Activated CD4-positive, CD25-positive, alpha-beta regulatory T cell (primary cell): ENCODE results near the gene PRPF18.

Experiments
- DNase-seq, 4 experiments: peaks; one replicate each; lab custom pipeline; 2025; lab: John Stamatoyannopoulos, UW

PRPF18 gene

DNA sequence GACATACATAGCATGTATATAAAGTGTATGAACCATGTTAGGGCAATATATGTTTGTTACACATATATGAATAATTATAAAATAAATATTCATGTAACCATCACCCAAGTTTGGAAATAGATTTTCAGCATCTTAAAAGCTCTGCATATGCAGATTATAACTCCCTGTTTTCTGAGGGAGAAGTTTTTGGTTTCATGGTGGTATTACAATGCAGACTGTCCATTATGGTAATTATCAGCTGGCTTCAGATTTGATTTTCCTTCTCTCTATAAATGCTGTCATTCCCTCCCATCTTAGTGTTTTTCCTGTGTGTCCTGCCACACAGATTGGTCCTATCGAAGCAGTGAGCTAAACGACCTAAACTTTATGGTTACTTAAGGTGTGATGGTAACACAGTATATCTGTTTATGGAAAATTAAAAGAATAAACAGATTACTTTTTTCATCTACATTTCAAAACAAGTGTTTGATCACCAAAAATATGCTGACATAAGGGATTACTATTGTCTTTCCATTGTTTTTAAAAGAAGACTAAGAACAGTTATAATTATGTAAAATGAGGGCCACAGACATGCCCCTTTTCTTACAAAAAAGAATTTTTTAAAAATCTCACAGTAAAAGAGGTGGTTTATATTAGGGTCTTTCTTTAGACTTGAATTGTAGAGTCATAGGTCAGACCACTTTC lies 17.7 kb downstream of the PRPF18 start:
- no peak for DNase-seq

DNA sequence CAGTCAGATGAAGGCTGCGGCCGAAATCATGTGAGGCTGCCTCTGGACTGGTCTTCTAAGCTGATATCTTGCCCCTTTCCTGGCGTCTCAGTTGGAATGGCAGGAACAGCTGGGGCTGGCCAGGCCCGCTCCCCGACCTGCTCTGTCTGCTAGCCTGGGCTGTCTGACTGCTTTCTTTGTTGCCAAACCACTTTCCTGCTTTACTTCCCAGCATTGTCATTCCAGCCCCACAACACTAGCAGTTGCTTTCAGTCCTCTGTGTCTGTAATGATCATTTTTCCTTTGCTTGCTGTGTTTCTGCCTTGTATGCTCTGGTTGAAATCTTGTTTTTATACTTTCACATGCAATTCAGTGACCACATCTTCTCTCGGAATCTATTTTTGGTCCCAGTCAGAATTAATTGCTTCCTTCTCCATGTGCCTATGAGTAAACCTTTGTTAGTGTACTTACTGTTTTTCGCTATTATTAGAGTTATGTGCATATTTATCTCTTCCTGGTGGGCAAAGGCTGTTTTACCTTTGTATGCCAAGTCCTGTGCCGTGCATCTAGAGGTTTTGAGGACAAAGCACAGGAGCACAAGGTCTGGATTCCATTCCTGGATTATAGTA lies 21.6 kb downstream of the PRPF18 start:
- DNase-seq, result no peak

DNA sequence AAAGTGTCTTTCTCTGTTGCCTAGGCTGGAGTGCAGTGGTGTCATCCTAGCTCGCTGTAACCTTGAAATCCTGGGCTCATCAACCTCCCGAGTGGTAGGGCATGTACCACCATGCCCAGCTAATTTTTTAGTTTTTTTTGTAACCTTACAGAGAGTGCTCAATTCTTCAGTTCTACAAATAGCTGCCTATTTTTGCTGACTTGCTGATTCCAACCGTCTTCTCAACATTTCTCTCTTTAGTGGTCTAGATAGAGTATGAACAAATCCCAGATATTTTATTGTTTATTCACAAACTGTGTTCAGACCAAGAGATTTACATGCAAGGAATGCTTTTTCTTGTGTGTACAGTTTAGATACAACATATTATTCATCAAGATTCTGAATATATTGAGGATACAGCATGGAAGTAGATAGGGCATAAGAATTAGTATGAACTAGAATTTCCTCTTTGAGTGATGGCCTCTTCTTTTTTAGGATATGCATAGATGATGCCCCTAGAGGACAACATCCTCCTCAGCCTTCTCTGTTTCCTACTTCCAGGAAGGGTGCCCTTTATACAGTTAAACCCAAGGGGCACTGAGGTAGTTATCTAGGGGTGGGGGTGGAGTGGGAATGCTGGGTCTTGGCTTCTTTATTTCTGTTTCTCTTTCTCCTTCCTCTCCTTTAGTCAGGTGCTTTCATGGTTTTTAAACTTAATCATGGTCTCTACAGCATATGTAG lies 26.0 kb downstream of the PRPF18 start:
- DNase-seq, result no peak

DNA sequence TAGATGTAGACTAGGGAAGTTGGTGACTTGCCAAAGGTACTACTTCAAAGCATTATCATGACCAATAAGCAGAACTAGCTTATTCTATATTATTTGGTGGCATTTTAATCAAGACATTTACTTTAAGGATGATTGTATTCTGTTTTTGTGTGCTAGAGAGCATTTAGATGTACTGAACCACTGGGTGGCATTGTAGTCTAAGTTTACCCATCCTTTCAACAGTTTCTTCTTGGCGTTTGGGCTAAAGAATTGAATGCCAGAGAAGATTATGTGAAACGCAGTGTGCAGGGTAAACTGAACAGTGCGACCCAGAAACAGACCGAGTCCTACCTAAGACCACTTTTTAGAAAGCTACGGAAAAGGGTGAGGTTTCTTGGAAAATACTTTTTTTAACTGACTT lies 26.8 kb downstream of the PRPF18 start:
- DNase-seq, result no peak

DNA sequence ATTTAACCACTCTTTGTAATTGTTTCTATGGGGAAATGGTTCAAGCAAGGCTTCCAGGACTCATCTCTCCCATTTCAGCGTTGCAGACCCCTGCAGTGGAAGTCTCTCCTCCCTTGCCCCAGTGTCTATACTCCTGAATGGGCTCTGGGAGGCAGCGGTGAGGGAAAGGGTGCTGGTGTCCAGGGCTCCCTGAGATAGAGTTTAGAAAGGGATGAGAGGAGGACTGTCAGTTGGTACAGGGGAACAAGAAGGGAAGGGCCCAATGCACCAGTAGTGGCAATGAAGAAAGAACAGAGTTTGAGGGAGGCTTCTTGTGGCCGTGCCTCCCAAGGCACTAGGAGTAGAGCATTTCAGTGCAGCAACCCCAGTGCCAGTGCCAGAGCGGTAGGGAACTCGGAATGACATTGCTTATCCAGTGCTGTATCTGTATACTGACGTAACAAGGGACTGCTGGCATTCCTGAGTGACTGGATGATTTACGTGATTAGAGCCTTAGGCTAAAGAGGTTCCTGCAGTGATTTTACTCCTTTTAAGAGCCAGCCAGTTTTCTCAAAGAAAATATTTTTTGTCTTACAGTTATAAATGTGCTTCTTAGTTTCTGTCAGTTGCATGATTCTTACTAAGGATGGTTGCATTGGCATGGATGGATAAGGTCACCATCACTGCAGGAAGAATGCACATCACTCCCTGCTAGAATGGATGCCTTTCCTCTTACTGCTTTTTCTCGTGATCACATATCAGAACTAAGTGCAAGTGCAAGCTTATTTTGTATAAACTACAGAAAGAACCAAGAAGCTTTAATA lies 28.0 kb downstream of the PRPF18 start:
- no peak for DNase-seq

DNA sequence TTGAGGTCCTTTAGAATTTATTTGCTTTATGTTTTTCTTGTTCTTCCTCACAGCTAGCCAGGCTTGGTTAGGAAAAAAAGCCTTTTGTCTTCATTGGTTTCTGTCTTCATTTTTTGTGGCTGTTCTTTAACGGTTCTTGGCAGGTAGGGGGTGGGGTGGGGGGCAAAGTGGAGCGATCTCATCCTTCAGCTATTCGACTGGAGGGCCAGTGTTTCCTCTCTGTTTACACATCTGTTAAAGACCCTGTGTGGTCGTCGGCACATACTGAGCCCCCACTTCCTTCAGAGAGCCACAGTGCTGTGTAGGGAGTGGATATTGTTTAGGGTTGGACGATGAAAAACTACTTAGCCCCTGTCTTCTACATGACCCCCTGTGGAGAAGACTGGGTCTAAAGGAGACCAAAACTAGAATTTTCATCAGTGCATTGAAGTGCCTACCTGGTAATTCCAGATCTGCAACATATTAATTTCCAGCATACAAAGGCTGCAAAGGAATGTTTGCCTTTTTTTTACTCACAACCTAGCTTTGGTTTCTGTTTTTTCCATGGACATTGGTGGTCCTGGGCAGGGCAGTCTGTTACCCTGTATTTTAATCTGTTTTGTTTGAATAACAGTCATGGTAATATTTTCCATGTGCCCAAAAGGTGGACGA lies 29.0 kb downstream of the PRPF18 start:
- no peak for DNase-seq

DNA sequence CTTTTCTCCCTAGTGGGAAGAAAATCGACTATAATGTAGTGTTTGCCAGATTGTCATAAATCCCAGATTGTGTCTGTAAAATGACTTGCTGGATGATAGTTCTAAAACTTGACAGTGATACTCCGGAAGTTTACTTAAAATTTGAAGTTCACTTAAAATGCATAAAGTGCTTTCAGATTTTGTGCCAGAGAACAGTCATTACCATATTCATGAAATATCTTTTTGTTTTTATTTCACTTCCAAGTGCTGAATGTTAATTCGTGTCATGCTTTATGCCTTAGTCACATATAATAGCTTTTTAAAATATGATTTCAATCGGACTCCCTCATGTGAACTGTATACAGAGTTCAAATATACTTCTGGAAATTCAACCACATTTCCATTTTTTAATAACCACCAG lies 30.4 kb downstream of the PRPF18 start:
- no peak for DNase-seq

DNA sequence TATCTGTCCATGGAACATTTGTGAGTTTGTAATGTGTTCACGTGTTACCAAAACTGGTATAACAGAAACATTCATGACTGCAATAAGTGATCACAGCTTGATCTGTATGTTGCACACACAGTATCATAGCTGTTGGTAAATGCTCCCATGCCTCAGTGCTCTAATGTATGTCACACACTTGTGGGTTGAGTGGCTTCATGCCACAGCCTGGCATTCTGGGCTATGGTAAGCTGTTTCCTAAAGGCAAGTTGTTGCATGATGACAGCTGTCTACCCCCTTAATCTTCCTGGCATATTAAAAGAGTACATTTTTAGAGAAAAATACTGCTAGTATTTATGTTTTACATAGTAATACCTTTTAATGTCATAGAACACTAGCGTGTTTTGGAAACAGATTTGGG lies 35.2 kb downstream of the PRPF18 start:
- DNase-seq, result no peak

DNA sequence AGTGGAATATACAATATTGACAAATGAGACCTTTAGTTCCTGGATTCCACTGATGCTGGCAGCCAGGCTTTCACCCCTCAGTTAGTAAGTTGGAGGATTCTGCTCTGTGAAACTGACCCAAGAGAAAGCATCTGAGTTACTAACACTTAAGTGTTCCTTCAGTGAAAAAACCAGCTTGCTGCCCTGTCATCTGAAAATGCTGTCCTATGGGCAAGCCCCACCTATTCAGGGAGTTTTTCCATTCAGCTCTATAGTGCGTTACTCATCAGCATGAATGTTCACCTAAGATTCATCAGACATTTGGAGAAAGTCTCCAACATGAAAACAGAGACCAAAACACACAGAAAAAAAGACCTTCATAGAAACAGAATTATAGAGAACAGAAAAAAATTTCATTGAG lies 37.9 kb downstream of the PRPF18 start:
- DNase-seq, result no peak

DNA sequence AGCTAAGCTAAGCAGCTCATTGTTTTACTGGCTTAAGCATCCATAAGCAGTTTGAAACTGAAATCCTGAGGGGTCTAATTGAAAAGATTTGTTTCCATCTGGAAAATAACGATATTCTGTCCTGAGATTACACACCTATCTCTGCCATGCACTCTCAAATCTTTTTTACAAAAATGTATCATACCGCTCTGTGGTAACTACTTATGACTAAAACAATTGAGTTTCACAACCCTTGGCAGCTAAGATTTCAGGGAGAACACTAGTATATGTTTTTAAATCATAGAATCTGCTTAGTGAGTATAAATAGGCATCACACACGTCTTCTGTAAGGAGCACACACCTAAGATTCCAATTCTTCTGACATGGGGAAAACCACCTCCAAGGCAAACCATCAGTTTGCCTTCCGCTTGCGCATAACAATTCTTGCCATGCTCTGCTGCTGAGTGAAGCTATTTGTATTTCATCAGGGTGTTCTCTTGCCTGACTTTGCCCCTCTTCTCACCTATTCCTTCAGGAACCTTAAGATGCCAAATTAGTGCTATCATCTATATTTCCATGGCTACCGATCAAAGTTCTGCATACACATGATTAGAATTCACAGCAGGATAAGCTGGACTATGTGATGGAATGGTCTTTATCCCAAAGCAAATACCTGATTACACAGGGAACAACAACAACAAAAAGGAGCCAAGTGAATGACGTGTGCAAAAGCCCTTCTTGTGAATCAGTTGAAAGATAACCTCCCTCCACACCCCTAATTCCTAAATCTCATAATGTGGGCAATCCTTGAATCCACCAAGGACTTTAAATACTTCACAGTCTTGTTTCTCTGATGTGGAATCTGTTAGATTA lies 40.9 kb downstream of the PRPF18 start:
- no peak for DNase-seq

DNA sequence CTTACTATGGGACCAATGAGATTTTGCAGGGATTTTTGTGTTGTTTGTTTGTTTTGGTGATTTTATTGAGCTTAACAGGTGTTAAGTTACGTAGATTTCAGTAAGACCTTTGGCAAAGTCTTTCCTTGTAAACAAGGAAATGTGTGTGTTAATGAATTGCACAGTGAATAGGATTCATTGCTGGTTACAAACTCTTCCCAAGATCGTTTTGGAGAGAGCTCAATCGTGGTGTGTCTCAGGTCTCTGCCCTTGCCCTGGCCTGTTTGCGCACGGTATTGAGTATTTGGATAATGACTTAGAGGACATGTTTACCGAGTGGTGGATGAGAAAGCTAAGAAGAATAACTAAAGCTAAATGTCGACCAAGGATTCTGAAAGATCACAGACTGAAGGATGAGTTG lies 41.9 kb downstream of the PRPF18 start:
- DNase-seq, result no peak

DNA sequence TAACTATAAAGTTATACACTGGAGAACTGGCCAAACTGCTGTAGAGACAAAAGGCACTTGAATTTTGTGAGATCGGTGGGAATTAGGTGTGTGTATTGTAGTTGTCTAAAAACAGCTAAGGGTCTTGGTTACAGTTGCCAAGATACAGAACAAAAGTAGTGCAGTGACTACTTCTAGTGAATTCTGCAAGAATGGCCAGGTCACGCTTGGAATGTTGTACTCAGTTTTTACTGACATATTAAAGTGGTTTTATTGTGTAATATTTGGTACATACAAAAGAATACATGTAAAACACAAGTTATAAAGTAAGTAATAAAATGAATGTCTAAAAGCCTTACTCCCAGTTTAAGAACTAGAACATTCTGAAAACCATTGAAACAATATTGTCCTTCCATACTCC lies 42.4 kb downstream of the PRPF18 start:
- no peak for DNase-seq

DNA sequence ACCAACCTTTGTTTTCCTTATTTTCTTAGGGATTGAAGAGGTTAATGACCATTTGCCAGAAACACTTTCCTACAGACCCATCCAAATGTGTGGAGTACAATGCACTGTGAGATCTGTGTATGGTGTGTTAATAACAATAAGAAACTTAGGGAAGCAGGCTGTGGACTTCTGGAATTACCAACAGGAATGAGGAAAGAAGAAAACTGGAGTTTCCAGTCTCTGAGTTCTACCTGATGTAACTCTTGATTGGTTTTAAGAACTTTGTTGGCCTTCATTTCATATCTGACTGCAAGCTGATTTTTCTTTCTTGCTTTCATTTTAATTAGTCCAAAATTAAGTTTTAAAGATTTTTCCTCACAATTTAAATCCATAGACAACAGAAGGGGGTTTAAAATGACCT lies 43.5 kb downstream of the PRPF18 start:
- DNase-seq, result no peak

DNA sequence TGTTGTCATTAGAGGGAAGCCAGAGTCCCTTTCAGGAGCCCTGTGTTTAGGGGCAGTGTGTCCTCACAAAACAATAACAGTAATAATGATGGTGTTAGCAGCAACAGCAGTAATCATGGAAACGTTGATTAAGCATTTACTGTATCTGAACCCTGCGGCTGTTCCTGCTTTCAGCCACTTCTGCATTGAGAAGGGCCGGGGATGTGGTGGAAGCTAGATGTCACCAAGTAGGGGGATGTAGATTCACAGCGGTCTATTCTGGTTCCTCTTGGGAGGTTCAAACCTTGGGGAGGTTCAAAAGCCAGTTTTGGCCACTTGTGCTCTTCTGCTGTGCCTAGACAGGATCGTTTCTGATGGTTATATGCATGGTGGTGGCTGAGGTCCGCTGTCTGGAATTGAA lies 44.8 kb downstream of the PRPF18 start:
- no peak for DNase-seq

DNA sequence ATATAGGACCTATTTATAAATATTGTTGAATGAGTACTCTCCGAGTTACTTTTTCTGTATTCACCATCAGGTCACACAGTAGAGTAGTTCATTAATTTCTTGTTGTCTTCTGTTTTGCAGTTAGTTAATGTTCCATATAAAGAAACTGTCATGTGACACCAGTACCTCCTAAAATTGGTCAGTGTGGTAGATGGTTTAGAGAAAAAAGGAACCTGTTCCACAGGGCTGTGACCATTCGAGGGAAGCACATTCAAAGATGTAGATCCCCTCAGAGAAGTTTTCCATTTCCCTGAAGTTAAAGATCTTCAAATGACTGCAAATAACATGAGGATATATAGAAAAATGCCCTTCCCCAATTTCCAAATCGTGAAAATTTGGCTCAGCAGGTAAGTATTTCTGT lies 45.7 kb downstream of the PRPF18 start:
- no peak for DNase-seq

DNA sequence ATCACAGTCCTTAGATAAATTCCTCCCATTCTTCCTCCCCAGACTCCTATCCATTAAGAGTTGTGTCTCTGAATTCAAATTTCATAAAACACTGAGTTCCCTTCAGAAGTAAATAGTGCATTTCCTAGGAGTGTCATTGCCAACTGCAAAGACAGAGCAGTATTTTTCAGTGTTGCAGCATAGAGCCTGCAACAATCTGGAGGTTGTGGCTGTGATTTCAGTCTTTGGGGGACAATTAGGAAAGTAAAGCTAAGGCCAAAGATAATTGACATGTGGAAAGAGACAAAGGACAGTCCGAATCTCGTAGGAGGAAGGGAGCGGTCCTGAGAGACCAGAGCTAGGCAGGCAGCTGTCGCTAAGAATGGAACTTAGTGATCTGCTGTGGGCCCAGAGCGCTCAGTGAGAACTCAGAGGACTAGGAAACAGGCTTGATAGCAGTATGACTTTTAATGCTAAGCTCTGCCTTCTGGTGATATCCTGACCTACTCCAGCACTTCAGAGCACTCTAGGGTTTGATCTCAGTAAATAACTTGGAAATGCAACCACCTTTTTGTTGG lies 46.2 kb downstream of the PRPF18 start:
- DNase-seq, result no peak

DNA sequence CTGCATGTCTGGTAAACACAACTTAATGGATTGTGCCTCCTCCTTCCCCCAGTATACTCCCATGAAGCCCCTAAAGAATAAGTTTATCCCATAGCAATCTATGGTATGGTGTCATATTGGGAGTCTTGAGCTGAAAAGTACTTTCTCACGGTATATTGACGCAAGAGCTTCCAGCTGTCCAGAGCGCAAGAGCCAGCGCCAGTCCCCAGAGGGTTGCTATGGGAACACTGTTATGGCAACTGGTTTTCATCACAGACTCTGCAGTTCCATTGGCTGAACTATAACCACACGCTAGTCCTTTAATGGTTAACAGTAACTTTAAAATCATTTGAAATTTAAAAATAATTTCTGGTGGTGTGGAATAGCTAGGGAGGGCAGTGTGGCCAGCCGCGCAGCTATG lies 46.9 kb downstream of the PRPF18 start:
- DNase-seq, result no peak

DNA sequence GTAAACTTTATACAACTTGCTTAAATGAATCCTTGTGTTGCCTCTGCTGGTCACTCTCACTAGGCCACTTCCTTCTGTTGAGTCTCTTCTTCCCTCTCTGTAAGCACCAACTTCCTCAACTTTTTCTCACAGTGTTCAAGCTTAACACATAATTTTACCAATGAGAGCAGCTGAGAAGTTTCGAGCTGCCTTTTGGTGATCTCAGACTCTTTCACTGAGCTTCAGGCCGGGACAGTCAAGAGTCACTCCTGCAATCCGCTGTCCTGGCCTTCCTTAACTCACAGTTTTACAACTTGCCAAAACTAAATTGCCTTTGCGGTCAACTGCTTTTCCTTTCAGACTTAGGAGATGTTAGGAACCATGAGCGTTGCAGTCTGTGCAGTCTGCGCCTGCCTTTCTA lies 47.4 kb downstream of the PRPF18 start:
- DNase-seq, result no peak

DNA sequence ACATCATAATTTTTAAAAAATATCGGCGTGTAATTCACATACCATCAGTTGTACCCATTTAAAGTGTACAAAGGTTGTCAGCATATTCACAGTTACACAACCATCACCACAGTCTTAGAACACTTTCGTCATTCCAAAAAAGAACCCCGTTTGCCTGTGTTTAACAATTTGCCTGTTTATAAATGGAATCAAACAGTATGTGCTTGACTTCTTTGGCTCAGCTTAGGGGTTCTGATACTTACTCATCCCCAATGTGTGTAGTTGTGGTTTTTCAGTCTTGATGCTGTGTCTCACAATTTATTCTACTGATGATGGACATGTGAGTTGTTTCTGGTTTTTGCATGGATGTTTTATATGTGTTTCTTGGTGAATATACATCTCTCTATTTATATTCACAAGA lies 50.0 kb downstream of the PRPF18 start:
- no peak for DNase-seq

DNA sequence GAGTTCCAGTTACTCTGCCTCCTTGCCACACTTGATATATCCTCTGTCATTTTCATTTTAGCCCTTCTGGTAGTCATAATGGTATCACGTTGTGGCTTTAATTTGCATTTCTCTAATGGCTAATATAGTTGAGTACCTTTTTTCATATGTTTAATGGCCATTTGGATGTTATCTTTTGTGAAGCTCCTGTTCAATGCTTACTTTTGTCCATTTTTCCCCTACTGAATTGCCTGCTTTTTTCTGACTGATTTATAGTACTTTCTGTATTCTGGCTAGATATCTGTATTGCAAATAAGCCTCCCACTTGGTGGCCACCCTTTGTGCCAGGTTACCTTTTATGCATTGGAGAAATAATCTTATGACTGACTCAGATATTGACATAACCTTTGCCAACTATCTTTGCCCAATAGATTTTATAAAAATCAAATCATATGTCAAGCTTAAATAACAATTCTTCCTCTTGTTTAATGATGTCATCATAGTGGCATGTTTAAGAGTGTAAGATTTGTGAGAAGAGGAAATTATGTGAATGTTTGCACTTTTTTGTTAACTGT lies 50.6 kb downstream of the PRPF18 start:
- no peak for DNase-seq

DNA sequence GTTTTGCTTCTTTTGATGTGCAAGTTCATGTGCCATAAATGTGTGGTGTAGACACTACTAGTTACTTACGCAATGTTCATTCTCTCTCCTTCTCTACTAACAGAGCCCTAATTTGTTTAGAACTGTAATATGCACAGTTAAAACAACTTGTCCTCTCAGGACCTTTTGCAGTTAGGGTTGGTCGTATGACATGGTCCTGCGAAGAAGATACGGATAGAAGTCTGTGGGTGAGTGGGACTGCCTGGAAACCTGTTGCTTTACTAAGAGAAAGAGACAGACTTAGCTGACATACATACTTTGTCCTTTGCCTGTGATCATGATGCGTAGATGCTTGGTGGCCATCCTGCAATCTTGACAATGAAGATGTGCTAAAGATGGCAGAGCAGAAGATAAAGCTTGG lies 51.1 kb downstream of the PRPF18 start:
- no peak for DNase-seq
